GM12865 (cell line): ENCODE results near the gene HSH2D.

ENCODE experiments used
- DNase-seq: peaks from one replicate; pipeline ENCODE4 v3.0.0; 2010; ENCODE audit warnings: low read depth
- H3K4me3 ChIP-seq: 2 replicates; pipeline ENCODE4 v1.5.1; 2011; ENCODE audit warnings: mild to moderate bottlenecking, low read depth, low read length, control low read depth
- TF ChIP-seq, protein P1 (sequence below): IDR thresholded peaks from 2 replicates; pipeline ENCODE4 v1.5.1; 2011; ENCODE audit warnings: low read length, control low read depth, low read depth, inconsistent platforms; ENCODE audit not compliant: insufficient read depth; ENCODE audit errors: missing control alignments

The HSH2D gene

DNA sequence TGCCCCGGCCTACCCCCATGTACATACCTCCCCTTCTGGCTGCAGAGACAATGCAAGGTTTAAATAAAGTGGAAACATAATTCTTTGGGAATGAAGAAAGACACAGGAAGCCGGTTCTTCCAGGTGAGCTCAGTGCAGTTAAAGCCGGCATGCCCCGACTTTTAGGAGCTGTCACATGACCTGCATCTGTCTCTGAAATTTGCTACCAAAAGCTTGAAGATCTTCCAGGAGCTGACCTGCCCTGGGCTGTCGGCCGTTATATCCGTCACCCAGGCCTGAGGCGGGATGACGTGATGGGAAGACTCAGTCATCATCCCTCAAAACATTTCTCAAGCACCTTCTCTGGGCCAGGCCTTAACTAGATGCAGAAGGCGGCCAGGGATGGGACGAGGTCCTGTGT lies 21.5 kb upstream of the HSH2D start:
- no peak for DNase-seq
- no peak overlapping the region for H3K4me3 ChIP-seq
- TF ChIP-seq, protein P1, sequence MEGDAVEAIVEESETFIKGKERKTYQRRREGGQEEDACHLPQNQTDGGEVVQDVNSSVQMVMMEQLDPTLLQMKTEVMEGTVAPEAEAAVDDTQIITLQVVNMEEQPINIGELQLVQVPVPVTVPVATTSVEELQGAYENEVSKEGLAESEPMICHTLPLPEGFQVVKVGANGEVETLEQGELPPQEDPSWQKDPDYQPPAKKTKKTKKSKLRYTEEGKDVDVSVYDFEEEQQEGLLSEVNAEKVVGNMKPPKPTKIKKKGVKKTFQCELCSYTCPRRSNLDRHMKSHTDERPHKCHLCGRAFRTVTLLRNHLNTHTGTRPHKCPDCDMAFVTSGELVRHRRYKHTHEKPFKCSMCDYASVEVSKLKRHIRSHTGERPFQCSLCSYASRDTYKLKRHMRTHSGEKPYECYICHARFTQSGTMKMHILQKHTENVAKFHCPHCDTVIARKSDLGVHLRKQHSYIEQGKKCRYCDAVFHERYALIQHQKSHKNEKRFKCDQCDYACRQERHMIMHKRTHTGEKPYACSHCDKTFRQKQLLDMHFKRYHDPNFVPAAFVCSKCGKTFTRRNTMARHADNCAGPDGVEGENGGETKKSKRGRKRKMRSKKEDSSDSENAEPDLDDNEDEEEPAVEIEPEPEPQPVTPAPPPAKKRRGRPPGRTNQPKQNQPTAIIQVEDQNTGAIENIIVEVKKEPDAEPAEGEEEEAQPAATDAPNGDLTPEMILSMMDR: no peak

DNA sequence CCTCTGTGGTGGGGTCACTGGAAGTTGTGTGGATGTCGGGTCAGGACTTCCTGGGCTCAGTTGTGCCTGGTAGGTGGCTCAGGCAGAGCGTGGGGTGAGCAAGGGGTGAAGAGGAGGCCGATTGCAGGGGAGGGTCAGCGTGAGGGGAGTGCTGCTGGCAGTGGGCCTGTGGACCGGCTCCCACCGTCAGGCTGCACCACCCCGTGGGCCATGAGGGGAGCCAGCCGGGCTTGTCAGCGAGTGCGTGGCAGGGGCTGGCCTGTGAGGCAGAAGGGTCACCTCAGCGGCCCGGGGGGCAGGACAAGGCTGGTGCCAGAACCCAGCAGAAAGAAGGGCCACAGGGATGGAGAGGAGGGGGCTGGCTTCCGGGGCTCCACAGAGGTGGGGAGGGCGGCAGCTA lies 18.5 kb upstream of the HSH2D start:
- no peak overlapping the region for H3K4me3 ChIP-seq
- TF ChIP-seq, protein P1: no peak
- DNase-seq: no peak

DNA sequence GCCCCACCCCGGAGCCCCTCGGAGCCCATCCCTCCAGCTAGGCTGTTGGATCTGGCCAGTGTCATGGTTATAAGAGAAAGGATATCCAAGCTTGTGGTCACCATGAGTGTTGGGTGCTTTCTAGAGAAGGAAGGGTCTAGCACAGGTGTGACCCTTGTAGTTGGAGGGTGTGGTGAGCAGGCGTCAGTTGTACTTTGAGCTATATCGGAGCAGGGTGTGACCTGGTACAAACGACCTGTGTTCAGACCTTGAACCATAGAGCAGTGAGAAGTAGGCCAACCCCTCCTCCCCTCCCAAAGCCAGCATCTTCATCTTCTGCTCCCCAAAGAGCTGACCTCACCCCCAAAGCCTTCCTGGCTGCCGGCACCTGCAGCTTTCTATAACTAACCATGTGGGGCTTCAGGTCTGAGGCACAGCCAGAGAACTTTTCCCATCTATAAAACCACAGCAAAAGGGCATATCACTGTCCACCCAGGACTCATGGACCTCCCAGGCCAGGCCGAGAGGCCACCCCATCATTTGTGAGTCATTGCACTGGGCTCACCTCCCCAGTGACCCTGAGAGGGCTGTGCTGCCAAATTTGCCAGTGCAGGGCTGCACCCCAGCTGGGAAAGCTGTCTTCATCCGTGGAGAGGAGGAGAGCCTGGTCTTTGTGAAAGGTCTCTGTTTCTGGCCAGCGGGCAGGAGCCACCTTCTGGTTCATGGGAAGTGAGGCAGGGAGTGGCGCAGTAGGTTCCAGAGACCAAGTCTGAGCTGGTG lies 17.6 kb upstream of the HSH2D start:
- no peak for DNase-seq
- TF ChIP-seq, protein P1: no peak
- no peak overlapping the region for H3K4me3 ChIP-seq

DNA sequence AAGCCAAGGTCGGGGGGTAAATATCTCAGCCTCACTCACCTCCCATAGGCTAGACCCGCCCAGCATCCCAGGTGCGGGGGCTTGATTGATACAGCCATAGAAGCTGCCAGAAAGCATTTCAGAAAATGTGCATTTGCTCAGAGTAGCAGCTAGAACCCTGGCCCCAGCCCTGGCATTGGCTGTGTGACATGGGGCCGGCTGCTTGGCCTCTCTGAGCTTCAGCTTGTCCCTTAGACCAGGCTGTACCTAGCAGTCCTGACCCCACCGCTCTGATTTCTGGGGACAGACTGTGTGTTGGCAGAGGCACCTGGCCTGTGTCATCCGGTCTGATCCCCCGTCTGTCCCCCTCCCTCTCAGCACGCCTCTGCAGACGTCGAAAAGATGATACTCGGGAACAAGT lies 16.4 kb upstream of the HSH2D start:
- H3K4me3 ChIP-seq: no peak overlapping the region
- DNase-seq: no peak
- TF ChIP-seq, protein P1: no peak

DNA sequence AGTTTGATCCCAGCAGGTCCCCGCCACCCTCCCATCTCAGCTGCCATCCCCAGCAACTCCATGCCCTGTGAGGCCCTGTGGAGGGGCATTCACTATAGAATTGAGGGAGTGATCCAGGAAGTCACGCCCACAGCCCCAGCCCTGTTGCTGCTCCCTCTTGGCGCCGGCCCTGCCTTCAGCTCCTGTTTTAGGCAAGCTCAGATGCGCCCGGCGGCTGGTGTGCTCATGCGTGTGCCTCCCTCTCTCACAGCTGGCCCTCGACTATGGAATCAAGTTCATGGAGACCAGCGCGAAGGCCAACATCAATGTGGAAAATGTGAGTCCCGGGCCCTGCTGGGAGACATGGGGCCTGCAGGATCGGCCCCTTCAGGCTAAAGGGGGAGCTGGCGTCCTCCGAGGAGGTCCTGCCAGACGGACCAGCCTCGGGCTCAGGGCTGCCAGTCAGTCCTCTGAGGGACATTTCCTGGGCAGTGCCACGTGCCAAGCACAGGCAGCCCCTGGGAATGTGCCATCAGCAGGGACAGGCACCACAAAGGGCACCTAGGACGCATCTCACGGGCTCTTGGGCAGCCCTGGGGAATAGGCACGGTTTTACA lies 15.6 kb upstream of the HSH2D start:
- TF ChIP-seq, protein P1: no peak
- no peak for DNase-seq

DNA sequence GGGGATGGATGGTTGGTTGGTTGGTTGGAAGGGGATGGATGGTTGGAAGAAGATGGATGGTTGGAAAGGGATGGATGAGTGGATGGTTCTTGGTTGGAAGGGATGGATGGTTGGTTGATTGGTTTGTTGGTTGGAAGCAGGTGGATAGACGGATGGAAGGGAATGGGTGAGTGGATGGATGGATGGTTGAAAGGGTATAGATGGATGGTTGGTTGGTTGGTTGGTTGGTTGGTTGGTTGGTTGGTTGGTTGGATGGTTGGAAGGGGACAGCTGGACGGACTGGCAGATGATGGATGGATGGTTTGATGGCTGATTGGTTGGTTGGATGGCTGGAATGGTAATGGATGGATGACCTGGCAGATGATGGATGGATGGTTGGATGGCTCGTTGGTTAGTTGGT lies 11.8 kb upstream of the HSH2D start:
- TF ChIP-seq, protein P1: no peak
- H3K4me3 ChIP-seq: no peak overlapping the region
- DNase-seq: no peak

More for the DNA sequence above, 15.6 kb upstream of the HSH2D start:
- no peak overlapping the region for H3K4me3 ChIP-seq

DNA sequence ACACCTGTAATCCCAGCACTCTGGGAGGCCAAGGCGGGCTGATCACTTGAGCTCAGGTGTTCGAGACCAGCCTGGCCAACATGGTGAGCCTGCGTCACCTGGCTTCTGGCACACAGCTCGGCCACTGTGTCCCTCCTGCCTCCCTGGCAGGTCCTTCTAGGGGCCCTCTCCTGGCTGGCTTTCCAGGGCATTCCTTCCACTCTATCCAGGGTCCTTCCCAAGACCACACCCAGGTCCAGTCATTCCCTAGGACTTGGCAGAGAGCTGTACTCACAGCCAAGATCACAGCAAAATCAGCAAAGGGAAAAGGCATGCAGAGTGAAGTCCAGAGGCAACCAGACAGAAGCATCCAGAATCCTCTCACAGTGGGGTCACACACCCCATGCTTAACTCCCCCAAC lies 9.7 kb upstream of the HSH2D start:
- TF ChIP-seq, protein P1: no peak
- DNase-seq: no peak
- H3K4me3 ChIP-seq: no peak overlapping the region
